Measurements from ENCODE around the gene STOML3.

STOML3 gene

GRCh38 chr13:38921081-38921480, 69.5 kb downstream of the STOML3 start:
- POLR2A ChIA-PET = no interaction called here
- CTCF ChIA-PET = no interaction called here
- DNase-seq (ENCODE audit: low read depth, low spot score) = no peak
- no peak for TF ChIP-seq CTCF (IDR thresholded peaks at IDR 0.05; ENCODE audit: insufficient read depth, low read length, missing control alignments)
- no peak overlapping the region for H3K4me3 ChIP-seq (ENCODE audit: low read depth, low read length)
